Measurements from ENCODE around the gene RHEB. TPM values are rescaled to one million over a fixed set of nuclear protein-coding genes. Genes with fewer than 3 reads are reported as not detected.
A peak's percentile ranks its signal among the peaks of the same experiment; 100 is the strongest.
"Not testable (repeated sequence)": the region's sequence is repeated elsewhere in the genome, so short reads cannot be mapped to it uniquely, and the experiment has no call there.

RHEB gene
- total RNA-seq, 4 donors from 2014 or later: 41.2 to 64.4 (median 53.5) TPM

- 94 to 98% methylated on average over 2 of the region's 2 CpGs for WGBS, 2 donors
These were observed 5.2 kb upstream of the RHEB start for GRCh38 chr7:151524845-151525244.

GRCh38 chr7:151524331-151524730, 4.6 kb upstream of the RHEB start:
- intact Hi-C loops (cut with DNase I; ENCODE audit: low total_unique reads): no loop called here
- WGBS, 2 donors: 73 to 81% methylated on average over 8 of the region's 8 CpGs
- no peak for DNase-seq (ENCODE audit: low spot score in 2 of 2)
- H3K4me3 ChIP-seq (ENCODE audit: low read depth, poor library complexity, severe bottlenecking): no peak overlapping the region
- TF ChIP-seq POLR2A (IDR thresholded peaks at IDR 0.05) (no peak), CTCF (IDR thresholded peaks at IDR 0.05) (no peak)

More at GRCh38 chr7:151524845-151525244, 5.2 kb upstream of the RHEB start:
- DNase-seq (ENCODE audit: low spot score in 2 of 2): no peak
- intact Hi-C loops (cut with DNase I; ENCODE audit: low total_unique reads): no loop called here
- no peak overlapping the region for H3K4me3 ChIP-seq (ENCODE audit: low read depth, poor library complexity, severe bottlenecking)
- TF ChIP-seq POLR2A (IDR thresholded peaks at IDR 0.05): no peak
- TF ChIP-seq CTCF (IDR thresholded peaks at IDR 0.05): no peak

GRCh38 chr7:151520419-151521261, 945 bp upstream of the RHEB start:
- TF ChIP-seq POLR2A (IDR thresholded peaks at IDR 0.05) (no peak), CTCF (IDR thresholded peaks at IDR 0.05) (no peak)
- WGBS, 2 donors: 14% methylated on average over 30 to 39 of the region's 55 CpGs

GRCh38 chr7:151518947-151519764, 539 bp downstream of the RHEB start:
- intact Hi-C loops (cut with DNase I; ENCODE audit: low total_unique reads): not testable (repeated sequence)

More at GRCh38 chr7:151520419-151521261, 945 bp upstream of the RHEB start:
- H3K4me3 ChIP-seq (ENCODE audit: low read depth, poor library complexity, severe bottlenecking): peak overlapping the region; percentile 8
- DNase-seq (ENCODE audit: low spot score in 2 of 2): peak; percentile 37 to 94
- intact Hi-C loops (cut with DNase I; ENCODE audit: low total_unique reads): no loop called here

GRCh38 chr7:151518105-151518946, 1.4 kb downstream of the RHEB start:
- 1 to 2% methylated on average over 36 of the region's 36 CpGs for WGBS, 2 donors
- DNase-seq (ENCODE audit: low spot score in 2 of 2): peak; percentile 56 to 90
- intact Hi-C loops (cut with DNase I; ENCODE audit: low total_unique reads): no loop called here
- H3K4me3 ChIP-seq (ENCODE audit: low read depth, poor library complexity, severe bottlenecking): peak overlapping the region; percentile 92
- TF ChIP-seq CTCF (IDR thresholded peaks at IDR 0.05): no peak
- no peak for TF ChIP-seq POLR2A (IDR thresholded peaks at IDR 0.05)

More at GRCh38 chr7:151518947-151519764, 539 bp downstream of the RHEB start:
- peak overlapping the region; percentile 92 for H3K4me3 ChIP-seq (ENCODE audit: low read depth, poor library complexity, severe bottlenecking)
- WGBS, 2 donors: 0% methylated on average over 26 to 40 of the region's 118 CpGs
- DNase-seq (ENCODE audit: low spot score in 2 of 2): peak; percentile 43 to 92
